Mucosa of descending colon (tissue), 3 donors: ENCODE results near the gene LCP2. TPM values are rescaled to one million over a fixed set of nuclear protein-coding genes. Genes with fewer than 3 reads are reported as not detected.

ENCODE experiments used
- ATAC-seq: fragments of 200-7000 bp; cut with Tn5 transposase; one replicate; pipeline ENCODE4 v1.9.1; 2020; ENCODE audit warnings: mild to moderate bottlenecking, moderate library complexity
- DNase-seq, 3 donors: peaks; one replicate each; pipeline ENCODE4 v3.0.0-alpha.2; 2020
- H3K36me3 ChIP-seq: fragments of 200-600 bp; one replicate; pipeline ENCODE4 v1.8.0; 2021; ENCODE audit warnings: low read depth, mild to moderate bottlenecking
- H3K4me1 ChIP-seq: fragments of 200-600 bp; one replicate; pipeline ENCODE4 v1.8.0; 2021; ENCODE audit warnings: low read depth, mild to moderate bottlenecking
- H3K4me3 ChIP-seq: fragments of 200-600 bp; one replicate; pipeline ENCODE4 v1.8.0; 2021; ENCODE audit warnings: mild to moderate bottlenecking
- H3K9me3 ChIP-seq: fragments of 200-600 bp; one replicate; pipeline ENCODE4 v1.8.0; 2021; ENCODE audit warnings: mild to moderate bottlenecking
- intact Hi-C, 2 donors: fragments of 100-400 bp; cut with DNase I in 1 of 2; cut with micrococcal nuclease in 1 of 2; formaldehyde crosslinking; loops; one replicate each; pipeline versions ENCODE4 v1.11.0 to v1.11.1; 2022; cut with DNase I, micrococcal nuclease
- total RNA-seq, 3 donors: library from RNA; stranded (reverse); fragmentation: NEBNext Ultra II Directional in 2 of 3; extraction: Animal tissue kit (Norgen Biotek cat#: 25700) in 2 of 3; gene quantifications; one replicate each; pipeline versions ENCODE4 v1.2.1 to v1.2.4, GENCODE V29; 2021 to 2023
- TF ChIP-seq, protein P1 (sequence below): fragments of 200-600 bp; IDR thresholded peaks from one replicate; pipeline ENCODE4 v1.8.0; 2022; ENCODE audit warnings: antibody characterized with exemption, mild to moderate bottlenecking
- donor health status: DM: no; HTN: no; CAD: no; lungs with moderate emphysema.
- donor health status: DM: no; HTN: no; CAD: no.
- donor health status: DM: no; HTN: yes; CAD: no.

LCP2 gene
- total RNA-seq, 3 donors from 2014 or later, result 13.5 to 24.5 (median 22.9) TPM

DNA sequence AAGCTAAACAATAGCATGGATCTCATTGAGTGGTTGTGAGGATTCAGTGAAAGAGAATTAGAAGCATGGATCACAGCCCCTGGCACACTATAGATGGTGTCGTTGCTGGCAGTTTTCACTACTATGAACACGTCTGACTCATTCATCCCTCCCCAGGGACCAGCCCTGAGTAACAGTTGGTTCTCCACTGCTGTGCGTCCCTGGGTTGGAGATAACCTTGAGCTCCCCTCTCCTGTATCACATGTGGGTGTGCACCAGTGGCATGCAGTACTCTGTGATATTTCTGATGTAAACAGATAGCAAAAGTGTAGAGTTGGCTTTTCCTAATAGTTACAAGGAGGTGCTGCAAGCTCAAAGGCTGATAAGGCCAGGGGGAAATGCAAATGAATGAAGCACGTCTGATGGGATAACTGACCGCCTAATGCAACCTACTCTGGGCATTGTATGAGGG lies 8.8 kb upstream of the LCP2 start:
- intact Hi-C loops, result no loop called here
- DNase-seq (no peak), ATAC-seq (peak; percentile 20)
- H3K9me3 ChIP-seq, result no peaks in the 10 kb centered on the region
- TF ChIP-seq, protein P1, sequence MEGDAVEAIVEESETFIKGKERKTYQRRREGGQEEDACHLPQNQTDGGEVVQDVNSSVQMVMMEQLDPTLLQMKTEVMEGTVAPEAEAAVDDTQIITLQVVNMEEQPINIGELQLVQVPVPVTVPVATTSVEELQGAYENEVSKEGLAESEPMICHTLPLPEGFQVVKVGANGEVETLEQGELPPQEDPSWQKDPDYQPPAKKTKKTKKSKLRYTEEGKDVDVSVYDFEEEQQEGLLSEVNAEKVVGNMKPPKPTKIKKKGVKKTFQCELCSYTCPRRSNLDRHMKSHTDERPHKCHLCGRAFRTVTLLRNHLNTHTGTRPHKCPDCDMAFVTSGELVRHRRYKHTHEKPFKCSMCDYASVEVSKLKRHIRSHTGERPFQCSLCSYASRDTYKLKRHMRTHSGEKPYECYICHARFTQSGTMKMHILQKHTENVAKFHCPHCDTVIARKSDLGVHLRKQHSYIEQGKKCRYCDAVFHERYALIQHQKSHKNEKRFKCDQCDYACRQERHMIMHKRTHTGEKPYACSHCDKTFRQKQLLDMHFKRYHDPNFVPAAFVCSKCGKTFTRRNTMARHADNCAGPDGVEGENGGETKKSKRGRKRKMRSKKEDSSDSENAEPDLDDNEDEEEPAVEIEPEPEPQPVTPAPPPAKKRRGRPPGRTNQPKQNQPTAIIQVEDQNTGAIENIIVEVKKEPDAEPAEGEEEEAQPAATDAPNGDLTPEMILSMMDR, result no peak
- no peak overlapping the region for H3K4me3 ChIP-seq
- peaks cover 4% of the 10 kb centered on the region for H3K4me1 ChIP-seq
- H3K36me3 ChIP-seq, result no peaks in the 10 kb centered on the region

DNA sequence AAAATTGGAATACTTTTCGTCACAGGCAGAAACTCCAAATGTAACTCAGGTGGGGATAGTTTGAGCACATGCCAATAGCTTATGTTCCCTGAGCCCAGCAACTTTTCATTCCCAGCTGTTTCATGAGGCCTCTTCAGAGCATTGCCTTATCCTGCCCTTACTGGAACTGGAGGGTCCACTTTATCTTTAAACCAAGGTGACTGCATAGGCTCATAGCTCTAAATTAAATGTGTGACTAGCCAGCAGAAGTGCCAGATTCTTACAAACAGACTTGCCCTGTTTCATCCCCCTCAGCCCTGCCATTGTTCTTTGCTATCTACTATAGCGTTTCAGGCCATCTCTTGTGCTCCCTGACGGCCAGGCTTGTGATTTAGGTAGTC lies 8.1 kb upstream of the LCP2 start:
- H3K4me3 ChIP-seq, result no peak overlapping the region
- no peak for DNase-seq
- TF ChIP-seq, protein P1, result no peak
- no peaks in the 10 kb centered on the region for H3K9me3 ChIP-seq
- no peak for ATAC-seq
- peaks cover 4% of the 10 kb centered on the region for H3K4me1 ChIP-seq
- intact Hi-C loops, result no loop called here
- H3K36me3 ChIP-seq, result no peaks in the 10 kb centered on the region

DNA sequence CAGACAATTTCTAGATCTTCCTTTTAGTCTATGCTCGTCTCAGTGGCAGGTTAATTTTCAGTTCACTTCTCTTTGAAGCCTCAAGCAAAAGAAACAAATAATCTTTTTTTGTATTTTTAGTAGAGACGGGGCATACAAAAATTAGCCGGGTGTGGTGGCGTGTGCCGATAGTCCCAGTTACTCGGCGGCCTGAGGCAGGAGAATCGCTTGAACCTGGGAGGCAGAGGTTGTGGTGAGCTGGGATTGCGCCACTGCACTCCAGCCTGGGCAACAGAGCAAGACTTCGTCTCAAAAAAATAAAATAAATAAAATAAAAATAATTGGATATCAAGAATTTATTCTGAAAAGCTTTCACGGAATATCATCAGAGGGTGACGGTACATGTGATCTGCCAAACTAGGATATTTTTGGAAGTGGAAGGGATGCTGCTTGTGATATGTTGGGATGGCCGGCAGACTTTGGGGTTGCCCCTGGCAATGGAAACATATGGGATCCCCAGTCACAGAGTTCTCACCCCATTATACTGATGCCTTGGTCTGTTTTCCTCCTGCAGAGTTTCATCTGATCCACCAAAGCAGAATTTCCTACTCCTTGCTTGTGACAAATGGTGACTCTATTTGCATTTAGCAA lies 7.6 kb upstream of the LCP2 start:
- DNase-seq (no peak), ATAC-seq (no peak)
- H3K36me3 ChIP-seq, result no peaks in the 10 kb centered on the region
- intact Hi-C loops, result no loop called here
- TF ChIP-seq, protein P1, result no peak
- H3K9me3 ChIP-seq, result no peaks in the 10 kb centered on the region
- no peak overlapping the region for H3K4me3 ChIP-seq
- peaks cover 4% of the 10 kb centered on the region for H3K4me1 ChIP-seq

DNA sequence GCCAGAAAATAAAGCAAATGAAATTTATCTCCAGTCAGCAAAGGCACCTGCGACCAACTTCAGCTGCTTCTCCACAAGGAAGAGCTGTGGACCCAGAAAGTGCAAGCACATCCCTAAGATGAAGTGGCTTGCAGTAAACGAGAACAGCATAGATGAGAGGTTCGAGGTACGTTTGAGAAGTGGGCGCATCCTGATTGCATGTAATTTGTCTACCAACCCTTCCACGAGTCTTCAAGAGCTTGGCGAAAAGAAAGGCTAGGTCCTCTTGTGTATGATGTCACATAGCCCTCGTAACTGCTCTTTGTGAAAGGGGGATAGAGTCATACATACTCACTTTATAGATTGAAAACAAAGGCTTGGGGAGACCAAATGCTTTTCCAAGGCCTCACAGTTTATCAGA lies 6.0 kb upstream of the LCP2 start:
- Histone ChIP-seq H3K9me3 (no peaks in the 10 kb centered on the region), H3K4me3 (no peak overlapping the region), H3K4me1 (peaks cover 4% of the 10 kb centered on the region), H3K36me3 (no peaks in the 10 kb centered on the region)
- DNase-seq, result no peak
- intact Hi-C loops, result no loop called here
- TF ChIP-seq, protein P1, result no peak
- ATAC-seq, result no peak

DNA sequence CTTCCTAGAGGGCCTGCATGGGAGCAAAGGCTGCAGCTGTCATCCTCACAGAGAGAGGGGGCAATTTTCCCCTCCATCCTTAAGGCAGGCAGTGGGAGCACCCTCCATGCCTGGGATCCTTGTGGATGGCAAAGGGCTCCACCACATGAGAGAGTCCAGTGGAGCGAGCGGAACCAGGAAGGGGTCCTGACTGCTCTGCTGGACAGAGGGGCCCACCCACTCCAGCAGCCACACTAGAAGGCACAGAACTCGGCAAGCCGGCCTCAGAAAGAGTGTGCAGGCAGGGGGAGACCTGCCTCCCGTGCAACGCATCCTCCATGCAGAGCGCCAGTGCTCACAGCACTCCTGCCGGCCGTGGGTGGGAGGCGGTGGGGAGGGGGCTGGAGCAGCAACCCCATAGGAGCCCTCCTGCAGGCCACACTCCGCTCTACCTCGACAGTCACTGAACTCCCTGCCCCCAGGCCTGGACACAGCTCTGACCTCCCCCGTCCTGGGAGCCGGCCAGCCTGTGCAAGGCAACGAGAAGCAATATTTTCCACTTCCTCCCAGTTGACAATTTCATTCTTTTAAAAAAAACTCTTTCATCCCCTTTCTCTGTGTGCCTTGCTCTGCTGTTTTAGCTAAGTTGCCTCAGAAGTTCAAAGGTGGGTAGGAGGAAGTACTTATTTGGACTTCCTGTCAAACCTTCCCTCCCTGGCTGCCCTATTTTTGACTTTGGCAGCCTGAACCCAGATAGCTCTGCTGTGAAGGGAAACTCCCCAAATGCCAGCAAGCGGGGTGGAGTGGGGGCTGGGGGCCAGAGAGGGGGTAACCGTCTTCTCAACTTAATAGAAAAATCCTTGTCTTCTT lies 5.3 kb upstream of the LCP2 start:
- TF ChIP-seq, protein P1, result no peak
- DNase-seq (peak; percentile 30 to 67 (median 52)), ATAC-seq (peak; percentile 64)
- intact Hi-C loops, result no loop called here
- Histone ChIP-seq H3K9me3 (no peaks in the 10 kb centered on the region), H3K4me3 (no peak overlapping the region), H3K4me1 (peaks cover 4% of the 10 kb centered on the region), H3K36me3 (no peaks in the 10 kb centered on the region)
